GM12878 (cell line): ENCODE measurements around the gene TBC1D24. TPM values are rescaled to one million over a fixed set of nuclear protein-coding genes. Genes with fewer than 3 reads are reported as not detected.

Experiments used
- ATAC-seq: fragments of 200-7000 bp; cut with Tn5 transposase; 3 replicates; pipeline ENCODE4 v1.9.1; 2020; ENCODE audit warnings: mild to moderate bottlenecking, moderate library complexity
- BruUV-seq: library from RNA; stranded (reverse); fragments of 400-500 nt; replicated peaks from 2 replicates; lab custom pipeline; 2021; lab: Mats Ljungman, UMichigan
- CTCF ChIA-PET: fragments of 300-600 bp; sonication (Branson Sonifier 250); formaldehyde crosslinking; extraction: SDS; loops from one replicate; lab custom pipeline; 2021; ENCODE audit warnings: inconsistent platforms; lab: Yijun Ruan, JAX
- POLR2A ChIA-PET: fragments of 350-600 bp; formaldehyde crosslinking; extraction: SDS; loops from one replicate; lab custom pipeline; 2021; ENCODE audit warnings: inconsistent platforms; lab: Charles Lee
- RAD21 ChIA-PET: fragments of 300-600 bp; sonication (Branson Sonifier 250); formaldehyde crosslinking; loops from one replicate; lab custom pipeline; 2023; ENCODE audit warnings: antibody characterized with exemption; ENCODE audit not compliant: unreplicated experiment; lab: Charles Lee
- SMC1A ChIA-PET: fragments of 300-600 bp; sonication (Branson Sonifier 250); formaldehyde crosslinking; loops from one replicate; lab custom pipeline; 2023; ENCODE audit not compliant: unreplicated experiment, uncharacterized antibody; lab: Charles Lee
- DNase-seq: peaks from one replicate; pipeline ENCODE4 v3.0.0-alpha.2; 2011; ENCODE audit warnings: low read depth, low spot score
- FAIRE-seq: peaks from 3 replicates; lab custom pipeline; 2011; peaks lifted over from hg19 to GRCh38; lab: Jason Lieb, UNC
- H2AFZ ChIP-seq: 2 replicates; pipeline ENCODE4 v1.6.0; 2011; ENCODE audit warnings: low read depth, low read length, control low read depth; ENCODE audit not compliant: control insufficient read depth
- H3K27ac ChIP-seq: 2 replicates; pipeline ENCODE4 v1.5.1; 2011; ENCODE audit warnings: control low read depth; ENCODE audit not compliant: control insufficient read depth, insufficient read depth
- H3K27me3 ChIP-seq, 2 experiments: replicated peaks in 1 of 2; 2 replicates each; pipeline versions ENCODE4 v1.6.0 to v1.6.1; 2011; ENCODE audit warnings: low read length in 1 of 2; ENCODE audit not compliant: control insufficient read depth in 2 of 2, insufficient read depth in 2 of 2
- H3K36me3 ChIP-seq, 2 experiments: 2 replicates each; pipeline ENCODE4 v1.5.1; 2011; ENCODE audit warnings: low read length in 1 of 2; ENCODE audit not compliant: control insufficient read depth in 2 of 2, insufficient read depth in 2 of 2
- H3K4me1 ChIP-seq: 2 replicates; pipeline ENCODE4 v1.6.1; 2011; ENCODE audit warnings: mild to moderate bottlenecking, low read length, moderate library complexity, mixed read lengths; ENCODE audit not compliant: control insufficient read depth, insufficient read depth
- H3K4me2 ChIP-seq: 2 replicates; pipeline ENCODE4 v1.6.0; 2011; ENCODE audit warnings: control low read depth; ENCODE audit not compliant: control insufficient read depth, insufficient read depth
- H3K4me3 ChIP-seq: fragments of 200-600 bp; sonication (generic); 2 replicates; pipeline ENCODE4 v1.5.1; 2016
- H3K79me2 ChIP-seq: 2 replicates; pipeline ENCODE4 v1.6.0; 2011; ENCODE audit warnings: low read length; ENCODE audit not compliant: control insufficient read depth, insufficient read depth
- H3K9ac ChIP-seq: 2 replicates; pipeline ENCODE4 v1.8.0; 2011; ENCODE audit warnings: low read length, control low read depth, mixed read lengths; ENCODE audit not compliant: control insufficient read depth, insufficient read depth
- H3K9me3 ChIP-seq: replicated peaks from 3 replicates; pipeline ENCODE4 v1.5.1; 2011; ENCODE audit warnings: mild to moderate bottlenecking, low read length; ENCODE audit not compliant: control insufficient read depth, insufficient read depth
- H4K20me1 ChIP-seq: 2 replicates; pipeline ENCODE4 v1.6.0; 2011; ENCODE audit not compliant: control insufficient read depth, insufficient read depth
- HDGF ChIP-seq: fragments of 450-650 bp; IDR thresholded peaks from 2 replicates; pipeline ENCODE4 v1.6.1; 2016; ENCODE audit warnings: antibody characterized with exemption
- PAX5 ChIP-seq: IDR thresholded peaks from 2 replicates; pipeline ENCODE4 v1.6.1; 2011; ENCODE audit warnings: low read depth, low read length, borderline replicate concordance
- WGBS: methylation state at CpG from one replicate; pipeline ENCODE4 v1.1.6; 2016; ENCODE audit warnings: low lambda C conversion rate; ENCODE audit not compliant: insufficient replicate concordance, insufficient coverage; ENCODE audit errors: missing lambda C conversion rate; 5-methylcytosine and 5-hydroxymethylcytosine counted together
- in situ Hi-C: fragments of 300-500 bp; cut with MboI; formaldehyde crosslinking; loops from 9 replicates; pipeline ENCODE4 v1.14.3; 2018; ENCODE audit warnings: mixed read lengths
- intact Hi-C: fragments of 100-400 bp; cut with micrococcal nuclease; formaldehyde crosslinking; loops from one replicate; pipeline ENCODE4 v1.14.2; 2022; ENCODE audit not compliant: unreplicated experiment
- polyA plus RNA-seq, 11 experiments: library from polyadenylated mRNA; depleted of rRNA in 4 of 11; unstranded in 6 of 11; stranded (reverse) in 5 of 11; fragments of >200 nt; fragmentation: Nextera tagmentation in 4 of 11; fragmentation: Illumina TruSeq in 1 of 11; extraction: Ambion mirVana in 4 of 11; extraction: Trizol in 1 of 11; gene quantifications; 1 replicate in 1 of 11; 2 replicates in 10 of 11; pipeline versions ENCODE4 v1.2.1 to v1.2.3, GENCODE V29; 2011 to 2016; ENCODE audit warnings: inconsistent platforms in 2 of 11, missing spikeins in 2 of 11, low read depth in 1 of 11
- total RNA-seq, 4 experiments: library from RNA; depleted of rRNA in 3 of 4; stranded (reverse); fragments of >200 nt in 3 of 4; fragmentation: Illumina TruSeq in 1 of 4; extraction: Trizol in 1 of 4; gene quantifications; 2 replicates each; pipeline versions ENCODE4 v1.2.1 to v1.2.3, GENCODE V29; 2013 to 2021

Gene TBC1D24
- total and polyA plus RNA-seq, 10 of the 15 experiments (the other 5 are each of a cell fraction or from before 2014, with no cell fraction given) = 1.1 to 9.6 (median 4.5) TPM

- TF ChIP-seq HDGF (peak; percentile 64; the same call in 1 of the 2 replicates), PAX5 (no peak)
- Histone ChIP-seq H3K9ac (no peak overlapping the region), H3K27ac (no peak overlapping the region), H3K79me2 (no peaks in the 10 kb centered on the region), H3K36me3 (no peaks in the 10 kb centered on the region; a peak in 1 of 4 replicates), H2AFZ (peak overlapping the region; percentile 59), H3K4me2 (peak overlapping the region; percentile 90; the same call in 1 of the 2 replicates), H4K20me1 (no peaks in the 10 kb centered on the region), H3K4me1 (peaks cover 13% of the 10 kb centered on the region), H3K4me3 (no peak overlapping the region; the same call in 1 of the 2 replicates), H3K9me3 (no peaks in the 10 kb centered on the region), H3K27me3 (peaks cover 0 to 2% of the 10 kb centered on the region in 2 experiments; a peak in 1 of 4 replicates)
- FAIRE-seq (no peak), DNase-seq (no peak), ATAC-seq (no peak)
- in situ Hi-C loops (no loop called here), intact Hi-C loops (loop anchor here (5.0 kb wide), 1 partner anchor 40 kb away; no protein-coding TSS in a partner anchor)
- POLR2A ChIA-PET = interaction anchor here (0.5 to 2.5 kb wide), 4 partner anchors 19 to 312 kb away, joined by 3 to 7 read pairs (median 5); no protein-coding TSS in a partner anchor
- WGBS = 39% methylated on average over 29 of the region's 29 CpGs
- CTCF ChIA-PET = interaction anchor here (0.9 kb wide), 1 partner anchor 20 kb away, joined by 3 read pairs; no protein-coding TSS in a partner anchor
- SMC1A ChIA-PET = interaction anchor here (2.5 kb wide), 1 partner anchor 37 kb away, joined by 8 read pairs; the partner anchor contains the start of gene CCNF
- no TSS peak for BruUV-seq
- RAD21 ChIA-PET = interaction anchor here (0.7 kb wide), 1 partner anchor 180 kb away, joined by 4 read pairs; no protein-coding TSS in a partner anchor
Measured at GRCh38 chr16:2466667-2467527, 8.0 kb upstream of the TBC1D24 start.
